Activated CD4-positive, alpha-beta T cell treated with anti-CD3 and anti-CD28 coated beads, Interleukin-2, Interleukin-4, amounts not matched to agents 100 ng/mL and 50 ng/mL, durations not matched to agents 16 hours and 8 hours (primary cell): ENCODE data around the gene WDFY2.
A peak's percentile ranks its signal among the peaks of the same experiment; 100 is the strongest.

Source experiments
- DNase-seq: peaks from one replicate; pipeline ENCODE4 v3.0.0-alpha.2; 2020; ENCODE audit warnings: low spot score

WDFY2 gene

DNA sequence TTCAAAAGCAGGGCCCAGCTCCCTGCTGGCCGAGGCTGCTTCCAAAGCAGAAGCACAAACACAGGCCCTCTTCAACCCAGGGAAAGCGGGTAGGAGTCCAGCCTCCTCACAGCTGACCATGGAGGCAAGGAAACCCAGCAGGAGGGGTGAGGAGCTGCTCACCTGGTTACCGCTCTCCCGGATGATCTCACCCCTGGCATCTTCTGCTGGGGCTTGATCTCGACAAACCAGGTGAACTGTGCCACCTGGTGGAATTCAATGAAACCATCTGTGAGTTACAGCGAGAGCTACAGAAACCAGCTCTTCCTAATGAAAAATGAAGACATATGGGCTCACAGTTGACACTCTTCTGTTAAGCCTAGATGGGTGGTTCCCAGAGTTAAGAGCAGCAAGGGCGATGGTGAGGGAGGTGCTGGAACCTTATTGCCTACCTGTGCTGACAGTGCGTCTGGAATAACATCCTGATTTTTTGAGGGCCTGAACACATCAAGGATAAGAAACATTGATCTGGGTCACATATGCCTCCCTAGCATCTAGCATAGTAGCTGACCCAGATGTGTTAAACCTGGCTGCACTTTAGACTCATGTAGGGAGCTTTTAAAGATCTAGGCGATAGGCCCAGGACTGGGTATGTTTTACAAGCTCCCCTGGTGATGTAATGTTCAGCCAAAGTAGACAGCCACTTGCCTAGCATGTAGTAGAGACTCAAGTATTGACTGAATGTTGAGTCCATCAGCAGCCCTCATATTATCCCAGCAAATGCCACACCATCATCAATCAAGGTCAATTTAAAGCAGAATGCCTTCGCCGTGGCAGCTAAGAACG, 213.6 kb downstream of the WDFY2 start:
- peak; percentile 70 for DNase-seq

DNA sequence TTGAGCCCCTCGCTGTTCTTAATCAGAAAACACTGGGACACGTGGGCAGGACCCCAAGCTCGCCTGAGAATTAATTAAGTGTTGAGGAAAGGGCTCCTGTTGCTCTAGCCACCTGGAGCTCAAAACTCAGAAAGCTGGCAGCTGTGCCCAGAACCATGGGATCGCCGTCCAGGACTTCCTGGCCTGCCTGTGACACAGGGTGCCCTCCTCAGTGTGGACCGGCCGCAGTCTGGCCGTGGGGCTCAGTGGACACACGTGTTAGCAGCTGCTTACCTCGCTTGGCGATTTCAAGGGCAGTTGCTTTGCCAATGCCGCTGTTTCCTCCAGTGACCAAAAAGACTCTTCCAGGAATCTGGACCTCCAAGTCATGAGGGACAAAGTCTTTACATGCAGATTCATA, 215.0 kb downstream of the WDFY2 start:
- DNase-seq = no peak

GRCh38 chr13:51800486-51800885, 216.2 kb downstream of the WDFY2 start:
- no peak for DNase-seq

GRCh38 chr13:51801631-51802099, 217.4 kb downstream of the WDFY2 start:
- no peak for DNase-seq

GRCh38 chr13:51802631-51803418, 218.6 kb downstream of the WDFY2 start:
- no peak for DNase-seq

- peak; percentile 85 for DNase-seq
These were observed 219.4 kb downstream of the WDFY2 start, which contains the start of gene DHRS12 for GRCh38 chr13:51803422-51804294. DHRS12 (minus strand) TSS chr13:51804163; CDS start chr13:51799659, 4,504 bp downstream.

GRCh38 chr13:51804295-51805172, 220.3 kb downstream of the WDFY2 start:
- peak; percentile 23 for DNase-seq

GRCh38 chr13:51805313-51805712, 221.1 kb downstream of the WDFY2 start:
- no peak for DNase-seq

- DNase-seq = no peak
These were observed 221.7 kb downstream of the WDFY2 start for GRCh38 chr13:51805925-51806324.

GRCh38 chr13:51806566-51806965, 222.3 kb downstream of the WDFY2 start:
- DNase-seq = no peak

- no peak for DNase-seq
These were observed 222.8 kb downstream of the WDFY2 start for GRCh38 chr13:51807041-51807440.

- no peak for DNase-seq
These were observed 224.5 kb downstream of the WDFY2 start for GRCh38 chr13:51808811-51809210.

DNA sequence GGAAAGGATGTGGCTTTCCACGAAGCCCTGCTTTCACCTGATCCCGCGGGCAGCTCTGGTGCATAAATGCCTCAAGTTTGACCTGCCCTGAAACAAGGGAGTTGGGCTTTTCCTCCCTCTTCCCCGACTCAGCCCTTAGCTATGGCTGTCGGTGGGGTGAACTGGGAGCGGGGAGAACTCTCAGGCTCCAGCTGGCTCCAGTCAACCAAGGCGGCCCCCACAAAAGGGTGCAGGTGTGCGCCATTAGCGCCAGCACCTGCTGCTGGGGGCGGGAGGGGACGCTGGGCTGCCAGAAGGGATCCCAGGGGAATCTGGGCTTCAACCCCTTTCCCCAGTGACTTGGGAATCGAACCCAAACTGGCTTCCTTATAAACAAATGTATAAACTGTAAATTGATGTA, 226.8 kb downstream of the WDFY2 start:
- DNase-seq = no peak

DNA sequence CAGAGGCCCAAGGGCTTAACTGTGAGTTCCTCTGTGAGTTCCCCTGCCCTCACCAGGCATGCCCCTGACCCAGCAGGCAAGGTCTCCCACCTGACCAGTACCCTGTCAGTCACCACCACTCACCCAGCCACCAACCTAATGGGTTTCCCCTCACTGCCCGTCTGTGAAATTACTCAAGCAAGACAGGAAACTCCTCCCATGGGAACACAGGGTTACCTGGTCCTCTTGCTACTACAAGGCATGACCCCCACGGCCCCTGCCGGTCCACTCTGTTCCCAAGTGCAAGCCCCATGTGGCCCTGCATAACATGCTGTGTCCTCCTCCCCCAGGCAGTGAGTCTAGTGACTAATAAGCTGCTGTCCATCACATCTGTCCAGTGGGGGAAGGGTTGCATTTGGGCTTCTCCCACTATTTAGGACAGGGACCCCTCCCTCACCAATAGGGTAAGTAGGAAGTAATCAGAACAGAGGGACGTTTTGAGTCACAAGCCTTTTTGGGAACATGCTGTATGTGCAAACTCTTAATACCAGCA, 227.7 kb downstream of the WDFY2 start:
- DNase-seq = no peak

DNA sequence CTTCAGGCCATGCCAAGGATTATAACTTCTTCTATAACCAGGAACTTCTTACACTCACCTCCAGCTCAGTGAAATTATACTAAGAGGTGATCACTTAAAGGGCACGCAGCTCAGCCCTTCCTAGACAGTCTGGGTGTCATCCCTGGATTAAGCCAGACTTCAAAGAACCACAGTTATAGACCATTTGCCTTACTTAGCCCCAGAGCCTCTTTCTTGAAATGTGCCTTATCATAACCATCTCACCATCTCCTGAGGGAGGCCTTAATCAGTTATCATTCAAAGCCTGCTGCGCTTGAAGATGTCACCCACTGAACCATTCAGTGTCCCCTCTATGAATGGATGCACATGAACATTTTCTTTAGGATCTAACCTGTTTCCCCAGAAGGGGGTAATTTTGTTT, 229.8 kb downstream of the WDFY2 start:
- no peak for DNase-seq

DNA sequence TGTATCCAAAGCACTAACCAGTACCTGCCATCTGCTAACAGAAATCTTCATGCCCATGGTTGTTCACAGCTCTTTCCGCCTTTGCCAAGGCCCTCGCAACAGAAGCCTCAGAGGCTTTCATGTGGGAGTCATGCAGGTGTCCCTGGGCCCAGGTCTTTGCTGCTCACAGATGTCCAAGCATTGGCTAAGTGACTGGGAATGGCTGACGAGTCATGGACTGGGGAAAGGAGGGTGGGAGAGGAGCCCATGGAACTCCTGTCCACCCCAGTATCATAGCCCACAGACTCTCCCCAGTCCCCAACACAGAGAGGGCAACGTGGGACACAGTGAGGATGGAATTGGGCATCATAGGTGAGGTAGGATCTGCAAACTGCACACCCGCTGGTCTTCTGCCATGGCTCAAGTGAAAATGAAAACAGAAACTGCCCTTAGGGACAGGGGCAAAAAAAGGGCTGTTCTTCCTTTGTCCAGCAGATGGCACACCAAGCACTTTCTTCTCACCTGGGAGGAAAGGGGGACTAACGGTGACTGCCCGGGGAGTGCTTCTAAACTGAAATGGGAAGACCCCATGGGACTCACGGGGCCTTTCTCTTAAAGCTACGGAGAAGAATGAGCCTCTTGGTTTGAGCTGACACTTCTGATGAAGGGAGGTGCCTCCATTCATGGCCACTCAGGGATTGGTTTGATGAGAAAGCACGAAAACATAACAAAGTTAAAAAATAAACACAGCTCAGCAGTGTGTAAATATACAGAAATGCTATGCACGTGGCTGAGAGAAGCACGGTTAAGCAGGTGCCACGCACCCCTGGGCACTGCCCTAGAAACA, 230.8 kb downstream of the WDFY2 start:
- DNase-seq = peak; percentile 79

DNA sequence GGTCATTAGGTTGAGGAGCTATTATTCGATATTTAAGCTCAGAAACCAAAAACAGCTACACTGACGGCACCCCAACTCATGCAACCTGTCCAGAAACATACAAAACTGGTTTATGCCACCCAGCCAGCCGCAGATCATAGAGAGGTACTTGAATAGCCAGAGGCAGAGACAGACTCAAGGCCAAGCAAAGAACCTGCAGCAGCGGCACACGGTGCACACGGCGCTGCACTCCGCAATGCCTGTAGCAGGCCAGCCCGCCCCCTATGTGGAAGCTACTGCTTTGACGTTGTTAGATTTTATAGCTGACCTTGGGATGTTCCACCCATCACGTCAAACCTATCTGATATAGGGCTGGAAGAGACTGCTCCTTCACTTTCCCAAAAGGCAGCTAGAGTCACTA, 231.6 kb downstream of the WDFY2 start:
- no peak for DNase-seq

DNA sequence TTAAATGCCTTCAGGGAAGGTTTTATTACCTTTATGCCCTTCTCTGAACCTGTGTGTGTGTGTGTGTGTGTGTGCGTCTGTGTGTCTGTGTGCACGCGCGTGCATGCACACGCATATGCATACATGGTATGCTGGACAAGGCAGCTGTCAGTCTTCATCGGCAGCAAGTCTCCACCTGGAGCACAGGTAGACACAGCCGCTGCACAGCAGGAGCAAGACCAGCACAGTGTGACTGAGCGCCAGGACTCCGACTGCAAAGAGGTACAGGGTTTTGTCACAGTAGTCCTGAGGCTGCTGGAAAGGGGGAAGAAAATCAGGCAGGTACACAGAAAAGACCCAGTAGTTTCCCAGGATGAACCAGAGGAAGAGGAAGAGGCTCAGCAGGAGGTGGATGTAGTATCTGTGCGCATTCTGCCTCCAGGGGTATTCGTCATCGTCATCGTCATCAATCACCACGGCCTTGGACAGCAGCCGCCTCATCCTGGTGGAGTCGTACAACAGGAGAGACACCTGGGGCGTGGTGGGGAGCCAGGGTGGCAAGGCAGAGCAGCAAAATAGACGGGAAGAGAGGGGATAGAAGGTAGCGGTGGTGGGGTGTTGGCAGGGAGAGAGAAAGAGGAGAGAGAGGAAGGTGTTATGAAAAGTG, 232.5 kb downstream of the WDFY2 start:
- DNase-seq = no peak
